ENCODE results near the gene SIK3. TPM values are rescaled to one million over a fixed set of nuclear protein-coding genes. Genes with fewer than 3 reads are reported as not detected.

The SIK3 gene
- total and polyA plus RNA-seq, 2 donors (not counting 3 experiments of a cell fraction or from before 2014, with no cell fraction given) = 10.3 to 21.3 TPM

- H3K36me3 ChIP-seq (ENCODE audit: control insufficient read depth in 2 of 2, extremely low read depth in 1 of 2, insufficient read depth in 2 of 2, low read length in 2 of 2) = no peaks in the 10 kb centered on the region
- H2AFZ ChIP-seq (ENCODE audit: low read depth, low read length) = no peak overlapping the region
- H3K27ac ChIP-seq (ENCODE audit: insufficient read depth, low read depth, low read length) = no peak overlapping the region
- no peak overlapping the region for H3K4me3 ChIP-seq (replicated peaks in 1 of 3; ENCODE audit: insufficient read depth in 1 of 3, low read depth in 1 of 3, low read length in 3 of 3)
- dilution Hi-C loops (cut with MboI; ENCODE audit: extremely low pct_ligation_motif_present, low sequenced_read_pairs) = no loop called here
- H3K9ac ChIP-seq (replicated peaks; ENCODE audit: extremely low read depth, insufficient read depth, low read length) = no peak overlapping the region
- H3K4me2 ChIP-seq (ENCODE audit: insufficient read depth, low read length) = no peak overlapping the region
- no peaks in the 10 kb centered on the region for H3K79me2 ChIP-seq (ENCODE audit: control insufficient read depth, insufficient read depth, low read length)
- FAIRE-seq (no peak), DNase-seq (ENCODE audit: low read depth, low spot score) (no peak)
- TF ChIP-seq FOS (IDR thresholded peaks at IDR 0.05; ENCODE audit: borderline replicate concordance, insufficient read depth, low read length) (no peak), EZH2 (IDR thresholded peaks at IDR 0.05; ENCODE audit: borderline replicate concordance, low read depth, low read length, severe bottlenecking) (no peak), POLR2A (IDR thresholded peaks at IDR 0.05; ENCODE audit: low read depth, low read length) (no peak)
- TF ChIP-seq, protein P1, sequence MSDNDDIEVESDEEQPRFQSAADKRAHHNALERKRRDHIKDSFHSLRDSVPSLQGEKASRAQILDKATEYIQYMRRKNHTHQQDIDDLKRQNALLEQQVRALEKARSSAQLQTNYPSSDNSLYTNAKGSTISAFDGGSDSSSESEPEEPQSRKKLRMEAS (IDR thresholded peaks at IDR 0.05; ENCODE audit: insufficient read depth, insufficient read length) = no peak
- ChIA-PET CTCF (interaction anchor here (3.7 kb wide), 1 partner anchor 11 kb away, joined by 22 read pairs; the partner anchor contains the start of gene APOA1), POLR2A (no interaction called here)
- no peaks in the 10 kb centered on the region for H3K27me3 ChIP-seq (ENCODE audit: control insufficient read depth in 2 of 2, insufficient read depth in 2 of 2, low read length in 2 of 2)
- BruUV-seq (replicated peaks) = no TSS peak
- no peaks in the 10 kb centered on the region for H3K4me1 ChIP-seq (ENCODE audit: control insufficient read depth, extremely low read depth, insufficient read depth, low read length)
- no peaks in the 10 kb centered on the region for H3K9me3 ChIP-seq (replicated peaks; ENCODE audit: control insufficient read depth, insufficient read depth, low read length)
- no peaks in the 10 kb centered on the region for H4K20me1 ChIP-seq (replicated peaks; ENCODE audit: control insufficient read depth, extremely low read depth, insufficient read depth, low read length)
- intact Hi-C loops (cut with micrococcal nuclease) = no loop called here
- no peaks in the 10 kb centered on the region for H3K9me1 ChIP-seq (replicated peaks; ENCODE audit: control insufficient read depth, extremely low read depth, insufficient read depth, low read length)
These were observed 272.8 kb downstream of the SIK3 start for GRCh38 chr11:116825434-116825833.

GRCh38 chr11:116823031-116823843 lies 275.0 kb downstream of the SIK3 start, which contains the start of gene APOA4:
Gene APOA4 (minus strand): TSS chr11:116823304. CDS start chr11:116823191, 113 bp downstream.
- no peaks in the 10 kb centered on the region for H3K9me3 ChIP-seq (replicated peaks; ENCODE audit: control insufficient read depth, insufficient read depth, low read length)
- no peak within 1 kb of the TSS for H3K27ac ChIP-seq (ENCODE audit: insufficient read depth, low read depth, low read length)
- no peak for DNase-seq (ENCODE audit: low read depth, low spot score)
- no peak within 1 kb of the TSS for H3K4me2 ChIP-seq (ENCODE audit: insufficient read depth, low read length)
- no peaks in the 10 kb centered on the region for H3K9me1 ChIP-seq (replicated peaks; ENCODE audit: control insufficient read depth, extremely low read depth, insufficient read depth, low read length)
- intact Hi-C loops (cut with micrococcal nuclease) (no loop called here), dilution Hi-C loops (cut with MboI; ENCODE audit: extremely low pct_ligation_motif_present, low sequenced_read_pairs) (no loop called here)
- no peaks in the 10 kb centered on the region for H3K36me3 ChIP-seq (ENCODE audit: control insufficient read depth in 2 of 2, extremely low read depth in 1 of 2, insufficient read depth in 2 of 2, low read length in 2 of 2)
- H3K27me3 ChIP-seq (ENCODE audit: control insufficient read depth in 2 of 2, insufficient read depth in 2 of 2, low read length in 2 of 2) = no peaks in the 10 kb centered on the region
- ChIA-PET CTCF (interaction anchor here (3.6 to 3.7 kb wide), 2 partner anchors 13 to 32 kb away, joined by 22 to 30 read pairs; partner anchors contain the start of genes APOA1 and APOA5), POLR2A (no interaction called here)
- no peak for FAIRE-seq
- BruUV-seq (replicated peaks) = no TSS peak
- no peaks in the 10 kb centered on the region for H3K79me2 ChIP-seq (ENCODE audit: control insufficient read depth, insufficient read depth, low read length)
- no peaks in the 10 kb centered on the region for H3K4me1 ChIP-seq (ENCODE audit: control insufficient read depth, extremely low read depth, insufficient read depth, low read length)
- no peaks in the 10 kb centered on the region for H4K20me1 ChIP-seq (replicated peaks; ENCODE audit: control insufficient read depth, extremely low read depth, insufficient read depth, low read length)
- H3K9ac ChIP-seq (replicated peaks; ENCODE audit: extremely low read depth, insufficient read depth, low read length) = no peak within 1 kb of the TSS
- H3K4me3 ChIP-seq (replicated peaks in 1 of 3; ENCODE audit: insufficient read depth in 1 of 3, low read depth in 1 of 3, low read length in 3 of 3) = no peak within 1 kb of the TSS
- H2AFZ ChIP-seq (ENCODE audit: low read depth, low read length) = no peak within 1 kb of the TSS
- no peak for TF ChIP-seq POLR2AphosphoS5 (IDR thresholded peaks at IDR 0.05; ENCODE audit: insufficient read depth, low read depth, low read length)
- TF ChIP-seq POLR2A (IDR thresholded peaks at IDR 0.05; ENCODE audit: low read depth, low read length) = no peak
- no peak for TF ChIP-seq GATA2 (IDR thresholded peaks at IDR 0.05; ENCODE audit: insufficient read depth, insufficient read length, low read depth, low read length)

Measured in endothelial cell of umbilical vein (primary cell).